Measurements from ENCODE around the gene NTNG1. TPM values are rescaled to one million over a fixed set of nuclear protein-coding genes. Genes with fewer than 3 reads are reported as not detected.

NTNG1 gene
- total and polyA plus RNA-seq, 2 donors, result 1.6 to 5.1 TPM

DNA sequence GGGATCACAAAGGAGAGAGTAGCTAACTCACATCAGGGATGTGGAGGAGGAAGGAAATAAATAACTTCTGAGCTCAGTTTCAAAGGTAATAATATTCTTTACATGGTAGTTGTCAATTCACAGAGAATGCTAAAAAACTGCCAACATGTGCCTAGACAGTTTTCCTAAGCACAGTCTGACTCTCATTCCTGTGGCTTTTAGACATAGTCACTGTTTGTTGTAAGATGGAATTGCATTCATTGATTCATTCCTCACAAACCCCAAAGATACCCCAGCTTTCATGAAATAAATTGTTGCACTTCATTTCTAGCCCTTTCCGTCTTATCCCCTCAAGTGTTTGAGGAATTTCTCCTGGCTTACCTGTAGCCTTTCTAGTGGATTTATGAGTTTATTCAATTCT lies 263.9 kb downstream of the NTNG1 start:
- Histone ChIP-seq H3K27ac (ENCODE audit: low read depth in 1 of 2, low read length in 1 of 2) (no peak overlapping the region), H3K27me3 (ENCODE audit: control insufficient read depth in 2 of 2, insufficient read depth in 1 of 2, low read length in 1 of 2) (no peaks in the 10 kb centered on the region), H3K36me3 (ENCODE audit: control insufficient read depth in 2 of 2, insufficient read depth in 2 of 2, low read length in 1 of 2) (no peaks in the 10 kb centered on the region), H3K4me3 (ENCODE audit: low read length in 2 of 2) (no peak overlapping the region), H3K4me1 (ENCODE audit: control insufficient read depth in 2 of 2, insufficient read depth in 2 of 2, low read length in 2 of 2) (no peaks in the 10 kb centered on the region), H3K9me3 (ENCODE audit: control insufficient read depth in 2 of 2, insufficient read depth in 1 of 2, low read length in 1 of 2) (no peaks in the 10 kb centered on the region)
- no peak for DNase-seq (ENCODE audit: low read depth in 6 of 9, low spot score in 9 of 9)
- WGBS, result 99% methylated on average over 1 of the region's 1 CpG

DNA sequence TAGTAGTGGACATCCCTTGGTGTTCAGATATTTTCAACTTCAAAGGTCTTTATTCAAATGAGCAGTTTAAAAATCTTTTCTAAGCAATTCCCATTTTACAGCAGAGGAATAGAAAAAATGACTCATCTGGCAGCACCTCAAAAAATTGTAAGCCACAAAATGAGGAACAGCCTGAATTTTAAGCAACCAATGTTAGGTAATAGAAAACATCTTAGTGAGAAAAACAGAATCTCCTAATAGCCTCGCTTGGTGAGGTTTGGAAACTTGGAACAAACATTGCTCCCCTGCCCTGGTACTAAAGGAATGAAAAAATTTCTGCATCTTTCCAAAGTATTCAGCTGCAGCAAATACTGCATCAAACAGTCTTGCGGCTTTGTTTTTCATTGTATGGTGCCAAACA lies 264.4 kb downstream of the NTNG1 start:
- Histone ChIP-seq H3K36me3 (ENCODE audit: control insufficient read depth in 2 of 2, insufficient read depth in 2 of 2, low read length in 1 of 2) (no peaks in the 10 kb centered on the region), H3K27ac (ENCODE audit: low read depth in 1 of 2, low read length in 1 of 2) (no peak overlapping the region), H3K27me3 (ENCODE audit: control insufficient read depth in 2 of 2, insufficient read depth in 1 of 2, low read length in 1 of 2) (no peaks in the 10 kb centered on the region), H3K4me3 (ENCODE audit: low read length in 2 of 2) (no peak overlapping the region), H3K9me3 (ENCODE audit: control insufficient read depth in 2 of 2, insufficient read depth in 1 of 2, low read length in 1 of 2) (no peaks in the 10 kb centered on the region), H3K4me1 (ENCODE audit: control insufficient read depth in 2 of 2, insufficient read depth in 2 of 2, low read length in 2 of 2) (no peaks in the 10 kb centered on the region)
- 90% methylated on average over 2 of the region's 2 CpGs for WGBS
- DNase-seq (ENCODE audit: low read depth in 6 of 9, low spot score in 9 of 9), result no peak

DNA sequence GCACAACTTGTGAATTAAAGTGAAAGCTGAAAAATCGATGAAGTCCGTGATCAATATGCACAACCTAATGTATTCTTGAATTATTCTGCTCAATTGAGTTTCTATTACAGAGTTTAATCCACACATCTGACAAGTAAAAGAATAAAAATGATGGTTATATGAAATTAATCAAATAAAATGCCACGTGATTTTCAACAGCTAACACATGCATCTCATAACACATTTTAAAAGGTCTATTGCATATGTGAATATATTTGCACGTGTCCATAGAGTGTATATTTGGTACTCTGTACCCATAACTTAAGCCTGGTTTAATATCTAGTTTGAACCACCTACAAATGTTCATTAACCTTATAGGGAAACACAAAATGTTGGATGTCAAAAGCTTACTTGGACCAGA lies 266.2 kb downstream of the NTNG1 start:
- DNase-seq (ENCODE audit: low read depth in 6 of 9, low spot score in 9 of 9), result no peak
- no peak overlapping the region for H3K4me3 ChIP-seq (ENCODE audit: low read length in 2 of 2)
- no peaks in the 10 kb centered on the region for H3K9me3 ChIP-seq (ENCODE audit: control insufficient read depth in 2 of 2, insufficient read depth in 1 of 2, low read length in 1 of 2)
- no peak overlapping the region for H3K27ac ChIP-seq (ENCODE audit: low read depth in 1 of 2, low read length in 1 of 2)
- H3K4me1 ChIP-seq (ENCODE audit: control insufficient read depth in 2 of 2, insufficient read depth in 2 of 2, low read length in 2 of 2), result no peaks in the 10 kb centered on the region
- WGBS, result 96% methylated on average over 4 of the region's 4 CpGs
- H3K36me3 ChIP-seq (ENCODE audit: control insufficient read depth in 2 of 2, insufficient read depth in 2 of 2, low read length in 1 of 2), result no peaks in the 10 kb centered on the region
- no peaks in the 10 kb centered on the region for H3K27me3 ChIP-seq (ENCODE audit: control insufficient read depth in 2 of 2, insufficient read depth in 1 of 2, low read length in 1 of 2)

DNA sequence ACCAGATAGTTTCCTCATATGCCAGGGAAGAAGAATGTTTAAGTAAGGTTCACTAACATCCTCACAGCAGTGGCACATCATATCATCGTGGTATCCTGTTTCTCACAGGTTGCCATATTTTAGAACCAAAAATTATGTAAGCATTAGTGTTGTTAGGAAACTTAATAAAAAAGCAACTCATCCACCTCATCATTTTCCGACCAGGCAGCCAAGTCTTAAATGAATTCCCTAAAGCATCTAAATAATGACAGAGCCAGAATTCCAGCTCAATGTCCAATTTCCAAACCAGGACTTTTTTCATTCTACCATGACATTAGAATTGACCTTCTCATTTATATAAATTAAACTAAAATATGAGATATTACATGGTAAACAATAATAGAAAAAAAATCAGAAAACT lies 272.7 kb downstream of the NTNG1 start:
- no peak overlapping the region for H3K4me3 ChIP-seq (ENCODE audit: low read length in 2 of 2)
- WGBS, result 97% methylated on average over 2 of the region's 2 CpGs
- no peaks in the 10 kb centered on the region for H3K27me3 ChIP-seq (ENCODE audit: control insufficient read depth in 2 of 2, insufficient read depth in 1 of 2, low read length in 1 of 2)
- no peaks in the 10 kb centered on the region for H3K9me3 ChIP-seq (ENCODE audit: control insufficient read depth in 2 of 2, insufficient read depth in 1 of 2, low read length in 1 of 2)
- H3K27ac ChIP-seq (ENCODE audit: low read depth in 1 of 2, low read length in 1 of 2), result no peak overlapping the region
- H3K36me3 ChIP-seq (ENCODE audit: control insufficient read depth in 2 of 2, insufficient read depth in 2 of 2, low read length in 1 of 2), result no peaks in the 10 kb centered on the region
- no peak for DNase-seq (ENCODE audit: low read depth in 6 of 9, low spot score in 9 of 9)
- no peaks in the 10 kb centered on the region for H3K4me1 ChIP-seq (ENCODE audit: control insufficient read depth in 2 of 2, insufficient read depth in 2 of 2, low read length in 2 of 2)

- Histone ChIP-seq H3K4me3 (ENCODE audit: low read length in 2 of 2) (no peak overlapping the region), H3K27me3 (ENCODE audit: control insufficient read depth in 2 of 2, insufficient read depth in 1 of 2, low read length in 1 of 2) (no peaks in the 10 kb centered on the region), H3K9me3 (ENCODE audit: control insufficient read depth in 2 of 2, insufficient read depth in 1 of 2, low read length in 1 of 2) (no peaks in the 10 kb centered on the region), H3K36me3 (ENCODE audit: control insufficient read depth in 2 of 2, insufficient read depth in 2 of 2, low read length in 1 of 2) (no peaks in the 10 kb centered on the region), H3K27ac (ENCODE audit: low read depth in 1 of 2, low read length in 1 of 2) (no peak overlapping the region), H3K4me1 (ENCODE audit: control insufficient read depth in 2 of 2, insufficient read depth in 2 of 2, low read length in 2 of 2) (no peaks in the 10 kb centered on the region)
- DNase-seq (ENCODE audit: low read depth in 6 of 9, low spot score in 9 of 9), result no peak
- 97% methylated on average over 2 of the region's 2 CpGs for WGBS
Measured at GRCh38 chr1:107413951-107414350, 273.1 kb downstream of the NTNG1 start.

DNA sequence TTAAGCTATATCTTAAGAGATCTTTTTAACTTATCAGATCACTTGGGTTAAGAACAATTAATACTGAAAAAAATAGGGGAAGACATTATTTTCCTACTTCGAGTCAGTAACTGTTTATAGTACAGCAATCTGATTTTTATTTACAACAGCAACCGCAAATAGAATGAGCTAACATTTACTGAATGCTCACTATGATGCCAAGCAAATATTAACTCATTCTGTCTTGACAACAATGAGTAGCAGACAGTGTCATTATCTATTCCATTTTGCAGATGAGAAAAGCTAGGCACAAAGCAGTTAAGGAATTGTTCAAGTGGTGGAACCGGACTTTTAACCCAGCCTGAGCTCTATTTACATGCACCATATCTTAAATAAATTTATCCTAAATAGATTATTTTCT lies 273.7 kb downstream of the NTNG1 start:
- no peak overlapping the region for H3K27ac ChIP-seq (ENCODE audit: low read depth in 1 of 2, low read length in 1 of 2)
- H3K36me3 ChIP-seq (ENCODE audit: control insufficient read depth in 2 of 2, insufficient read depth in 2 of 2, low read length in 1 of 2), result no peaks in the 10 kb centered on the region
- DNase-seq (ENCODE audit: low read depth in 6 of 9, low spot score in 9 of 9), result no peak
- H3K9me3 ChIP-seq (ENCODE audit: control insufficient read depth in 2 of 2, insufficient read depth in 1 of 2, low read length in 1 of 2), result no peaks in the 10 kb centered on the region
- no peaks in the 10 kb centered on the region for H3K27me3 ChIP-seq (ENCODE audit: control insufficient read depth in 2 of 2, insufficient read depth in 1 of 2, low read length in 1 of 2)
- 95% methylated on average over 3 of the region's 3 CpGs for WGBS
- H3K4me3 ChIP-seq (ENCODE audit: low read length in 2 of 2), result no peak overlapping the region
- H3K4me1 ChIP-seq (ENCODE audit: control insufficient read depth in 2 of 2, insufficient read depth in 2 of 2, low read length in 2 of 2), result no peaks in the 10 kb centered on the region

DNA sequence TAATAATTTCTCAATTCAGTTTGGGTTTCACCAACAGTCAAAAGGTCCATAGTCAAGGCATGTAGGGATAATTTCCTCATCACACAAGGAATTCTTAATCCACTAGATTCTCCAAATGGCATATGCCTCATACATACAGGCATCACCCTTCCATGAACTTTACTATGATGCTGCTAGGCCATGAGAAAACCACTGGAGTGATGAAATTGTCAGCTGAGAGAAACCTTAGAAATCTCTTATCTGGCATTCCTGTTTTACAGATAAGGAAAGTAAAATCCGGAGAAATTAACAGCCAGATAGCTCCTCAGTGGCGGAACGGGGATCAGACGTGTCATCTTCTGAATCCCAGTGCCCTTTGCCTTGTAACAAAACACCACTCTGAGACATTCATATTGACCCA lies 274.4 kb downstream of the NTNG1 start:
- Histone ChIP-seq H3K36me3 (ENCODE audit: control insufficient read depth in 2 of 2, insufficient read depth in 2 of 2, low read length in 1 of 2) (no peaks in the 10 kb centered on the region), H3K27ac (ENCODE audit: low read depth in 1 of 2, low read length in 1 of 2) (no peak overlapping the region), H3K4me1 (ENCODE audit: control insufficient read depth in 2 of 2, insufficient read depth in 2 of 2, low read length in 2 of 2) (no peaks in the 10 kb centered on the region), H3K4me3 (ENCODE audit: low read length in 2 of 2) (no peak overlapping the region), H3K27me3 (ENCODE audit: control insufficient read depth in 2 of 2, insufficient read depth in 1 of 2, low read length in 1 of 2) (no peaks in the 10 kb centered on the region), H3K9me3 (ENCODE audit: control insufficient read depth in 2 of 2, insufficient read depth in 1 of 2, low read length in 1 of 2) (no peaks in the 10 kb centered on the region)
- 97% methylated on average over 4 of the region's 4 CpGs for WGBS
- DNase-seq (ENCODE audit: low read depth in 6 of 9, low spot score in 9 of 9), result no peak

- Histone ChIP-seq H3K9me3 (ENCODE audit: control insufficient read depth in 2 of 2, insufficient read depth in 1 of 2, low read length in 1 of 2) (no peaks in the 10 kb centered on the region), H3K4me1 (ENCODE audit: control insufficient read depth in 2 of 2, insufficient read depth in 2 of 2, low read length in 2 of 2) (no peaks in the 10 kb centered on the region), H3K27ac (ENCODE audit: low read depth in 1 of 2, low read length in 1 of 2) (no peak overlapping the region), H3K36me3 (ENCODE audit: control insufficient read depth in 2 of 2, insufficient read depth in 2 of 2, low read length in 1 of 2) (no peaks in the 10 kb centered on the region), H3K27me3 (ENCODE audit: control insufficient read depth in 2 of 2, insufficient read depth in 1 of 2, low read length in 1 of 2) (no peaks in the 10 kb centered on the region), H3K4me3 (ENCODE audit: low read length in 2 of 2) (no peak overlapping the region)
- 92% methylated on average over 2 of the region's 2 CpGs for WGBS
- DNase-seq (ENCODE audit: low read depth in 6 of 9, low spot score in 9 of 9), result no peak
Measured at GRCh38 chr1:107419003-107419402, 278.2 kb downstream of the NTNG1 start.

- H3K27me3 ChIP-seq (ENCODE audit: control insufficient read depth in 2 of 2, insufficient read depth in 1 of 2, low read length in 1 of 2), result no peaks in the 10 kb centered on the region
- H3K4me3 ChIP-seq (ENCODE audit: low read length in 2 of 2), result no peak overlapping the region
- H3K4me1 ChIP-seq (ENCODE audit: control insufficient read depth in 2 of 2, insufficient read depth in 2 of 2, low read length in 2 of 2), result no peaks in the 10 kb centered on the region
- H3K27ac ChIP-seq (ENCODE audit: low read depth in 1 of 2, low read length in 1 of 2), result no peak overlapping the region
- no peak for DNase-seq (ENCODE audit: low read depth in 6 of 9, low spot score in 9 of 9)
- no peaks in the 10 kb centered on the region for H3K36me3 ChIP-seq (ENCODE audit: control insufficient read depth in 2 of 2, insufficient read depth in 2 of 2, low read length in 1 of 2)
- WGBS, result 88% methylated on average over 1 of the region's 1 CpG
- H3K9me3 ChIP-seq (ENCODE audit: control insufficient read depth in 2 of 2, insufficient read depth in 1 of 2, low read length in 1 of 2), result no peaks in the 10 kb centered on the region
Measured at GRCh38 chr1:107422901-107423300, 282.1 kb downstream of the NTNG1 start.
